AG04450 (cell line): ENCODE measurements around the gene INTS13. TPM values are rescaled to one million over a fixed set of nuclear protein-coding genes. Genes with fewer than 3 reads are reported as not detected.

ENCODE experiments used
- CTCF ChIA-PET: fragments of 300-600, 350-600 bp; formaldehyde crosslinking; extraction: SDS; loops from one replicate; lab custom pipeline; 2022; ENCODE audit warnings: antibody characterized with exemption, inconsistent platforms; lab: Charles Lee
- POLR2A ChIA-PET: fragments of 350-600 bp; formaldehyde crosslinking; extraction: SDS; loops from one replicate; lab custom pipeline; 2021; ENCODE audit warnings: antibody characterized with exemption, inconsistent platforms; lab: Yijun Ruan, JAX
- DNase-seq: peaks from one replicate; pipeline ENCODE4 v3.0.0-alpha.2; 2011; ENCODE audit warnings: low read depth, low spot score
- H3K27ac ChIP-seq: one replicate; pipeline ENCODE4 v1.5.1; 2012; ENCODE audit warnings: low read depth, low read length, control low read depth
- H3K27me3 ChIP-seq: one replicate; pipeline ENCODE4 v1.6.0; 2012; ENCODE audit warnings: low read length; ENCODE audit not compliant: control insufficient read depth, insufficient read depth
- H3K4me3 ChIP-seq: 2 replicates; pipeline ENCODE4 v1.5.1; 2011; ENCODE audit warnings: mild to moderate bottlenecking, low read depth, low read length, control low read depth
- H3K9me3 ChIP-seq: 2 replicates; pipeline ENCODE4 v1.5.1; 2012; ENCODE audit warnings: low read length; ENCODE audit not compliant: control insufficient read depth, insufficient read depth
- polyA plus RNA-seq: library from polyadenylated mRNA; depleted of rRNA; stranded (reverse); fragments of >200 nt; gene quantifications from 2 replicates; pipeline ENCODE4 v1.2.3, GENCODE V29; 2011; rRNA removed
- TF ChIP-seq, protein P1 (sequence below): IDR thresholded peaks from 2 replicates; pipeline ENCODE4 v1.5.1; 2011; ENCODE audit warnings: low read depth, low read length, control low read depth, inconsistent platforms

INTS13 gene
- polyA plus RNA-seq, 1 experiment, result 38.3 TPM

DNA sequence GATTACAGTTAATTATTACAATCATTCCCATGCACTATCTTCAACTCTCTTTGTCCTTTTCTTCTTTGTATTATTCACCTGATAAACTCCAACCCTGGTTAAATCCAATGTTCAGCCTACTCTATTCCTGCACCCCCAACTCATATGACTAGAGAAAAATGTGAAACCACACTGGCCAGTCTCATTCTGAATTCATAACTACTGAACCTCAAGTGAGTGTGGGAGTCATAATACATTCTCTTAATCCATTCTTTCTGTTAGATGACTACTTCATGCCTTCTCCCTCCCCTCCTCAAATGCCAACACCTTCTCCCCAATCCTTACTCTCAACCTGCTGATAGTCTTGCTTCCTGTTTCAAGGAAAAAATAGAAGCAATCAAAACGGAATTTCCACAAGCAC, 82.4 kb downstream of the INTS13 start:
- no peaks in the 10 kb centered on the region for H3K9me3 ChIP-seq
- TF ChIP-seq, protein P1, sequence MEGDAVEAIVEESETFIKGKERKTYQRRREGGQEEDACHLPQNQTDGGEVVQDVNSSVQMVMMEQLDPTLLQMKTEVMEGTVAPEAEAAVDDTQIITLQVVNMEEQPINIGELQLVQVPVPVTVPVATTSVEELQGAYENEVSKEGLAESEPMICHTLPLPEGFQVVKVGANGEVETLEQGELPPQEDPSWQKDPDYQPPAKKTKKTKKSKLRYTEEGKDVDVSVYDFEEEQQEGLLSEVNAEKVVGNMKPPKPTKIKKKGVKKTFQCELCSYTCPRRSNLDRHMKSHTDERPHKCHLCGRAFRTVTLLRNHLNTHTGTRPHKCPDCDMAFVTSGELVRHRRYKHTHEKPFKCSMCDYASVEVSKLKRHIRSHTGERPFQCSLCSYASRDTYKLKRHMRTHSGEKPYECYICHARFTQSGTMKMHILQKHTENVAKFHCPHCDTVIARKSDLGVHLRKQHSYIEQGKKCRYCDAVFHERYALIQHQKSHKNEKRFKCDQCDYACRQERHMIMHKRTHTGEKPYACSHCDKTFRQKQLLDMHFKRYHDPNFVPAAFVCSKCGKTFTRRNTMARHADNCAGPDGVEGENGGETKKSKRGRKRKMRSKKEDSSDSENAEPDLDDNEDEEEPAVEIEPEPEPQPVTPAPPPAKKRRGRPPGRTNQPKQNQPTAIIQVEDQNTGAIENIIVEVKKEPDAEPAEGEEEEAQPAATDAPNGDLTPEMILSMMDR, result no peak
- DNase-seq, result no peak
- ChIA-PET CTCF (interaction anchor here (2.4 kb wide), 1 partner anchor 30 kb away, joined by 8 read pairs; no protein-coding TSS in a partner anchor), POLR2A (no interaction called here)
- no peak overlapping the region for H3K4me3 ChIP-seq
- no peak overlapping the region for H3K27ac ChIP-seq
- peaks cover 7% of the 10 kb centered on the region for H3K27me3 ChIP-seq

Other genes starting within 250 kb of the INTS13 start
- 3.4 and 4.1 TPM in 2 replicates for gene ITPR2, start 104.8 kb downstream of the INTS13 start, polyA plus RNA-seq
- gene FGFR1OP2, start 489 bp upstream of the INTS13 start, polyA plus RNA-seq, result 34.3 and 46.2 TPM in 2 replicates
- gene TM7SF3, start 76.4 kb upstream of the INTS13 start, polyA plus RNA-seq, result 116 and 120 TPM in 2 replicates
- 39.4 and 47.7 TPM in 2 replicates for gene MED21, start 84.6 kb upstream of the INTS13 start, polyA plus RNA-seq
- gene C12orf71, start 144.6 kb upstream of the INTS13 start, polyA plus RNA-seq, result not detected in 2 replicates